Upper lobe of left lung (tissue), 4 donors: ENCODE measurements around the gene SDK1.

Source experiments
- POLR2A ChIP-seq, 4 donors: fragments of 450-650 bp; IDR thresholded peaks; one replicate each; pipeline ENCODE4 v1.5.1; 2016 to 2017; ENCODE audit warnings: antibody characterized with exemption in 4 of 4, mild to moderate bottlenecking in 2 of 4
- POLR2AphosphoS5 ChIP-seq, 2 donors: sonication (generic); formaldehyde crosslinking; IDR thresholded peaks; one replicate each; pipeline ENCODE4 v1.5.1; 2017; ENCODE audit warnings: antibody characterized with exemption in 2 of 2
- TF ChIP-seq, protein P1 (sequence below), 6 experiments: fragments of 450-650 bp in 4 of 6; fragments of 200-600 bp in 2 of 6; sonication (generic) in 2 of 6; IDR thresholded peaks; one replicate each; pipeline ENCODE4 v1.5.1; 2016 to 2019; ENCODE audit warnings: antibody characterized with exemption in 6 of 6

- TF ChIP-seq, protein P1, sequence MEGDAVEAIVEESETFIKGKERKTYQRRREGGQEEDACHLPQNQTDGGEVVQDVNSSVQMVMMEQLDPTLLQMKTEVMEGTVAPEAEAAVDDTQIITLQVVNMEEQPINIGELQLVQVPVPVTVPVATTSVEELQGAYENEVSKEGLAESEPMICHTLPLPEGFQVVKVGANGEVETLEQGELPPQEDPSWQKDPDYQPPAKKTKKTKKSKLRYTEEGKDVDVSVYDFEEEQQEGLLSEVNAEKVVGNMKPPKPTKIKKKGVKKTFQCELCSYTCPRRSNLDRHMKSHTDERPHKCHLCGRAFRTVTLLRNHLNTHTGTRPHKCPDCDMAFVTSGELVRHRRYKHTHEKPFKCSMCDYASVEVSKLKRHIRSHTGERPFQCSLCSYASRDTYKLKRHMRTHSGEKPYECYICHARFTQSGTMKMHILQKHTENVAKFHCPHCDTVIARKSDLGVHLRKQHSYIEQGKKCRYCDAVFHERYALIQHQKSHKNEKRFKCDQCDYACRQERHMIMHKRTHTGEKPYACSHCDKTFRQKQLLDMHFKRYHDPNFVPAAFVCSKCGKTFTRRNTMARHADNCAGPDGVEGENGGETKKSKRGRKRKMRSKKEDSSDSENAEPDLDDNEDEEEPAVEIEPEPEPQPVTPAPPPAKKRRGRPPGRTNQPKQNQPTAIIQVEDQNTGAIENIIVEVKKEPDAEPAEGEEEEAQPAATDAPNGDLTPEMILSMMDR (IDR thresholded peaks at IDR 0.05), result no peak
- TF ChIP-seq POLR2A (IDR thresholded peaks at IDR 0.05) (no peak), POLR2AphosphoS5 (IDR thresholded peaks at IDR 0.05) (no peak)
Measured at GRCh38 chr7:3909128-3909527, 608.1 kb downstream of the SDK1 start.
